22Rv1 (cell line): ENCODE results near the gene DTNB.

Experiments
- CTCF ChIP-seq: fragments of 450-650 bp; IDR thresholded peaks from 2 replicates; pipeline ENCODE4 v1.5.1; 2017; ENCODE audit warnings: mild to moderate bottlenecking
- ZFX ChIP-seq: fragments of 450-650 bp; IDR thresholded peaks from 2 replicates; pipeline ENCODE4 v1.6.1; 2017; ENCODE audit warnings: antibody characterized with exemption, borderline replicate concordance

GRCh38 chr2:25524507-25524906 lies 148.9 kb downstream of the DTNB start:
- TF ChIP-seq CTCF, result no peak
- no peak for TF ChIP-seq ZFX
